Lower leg skin (tissue), 3 donors: ENCODE data around the gene CSRP3.

Experiments
- POLR2A ChIP-seq, 2 donors: fragments of 450-650 bp; IDR thresholded peaks; one replicate each; pipeline ENCODE4 v1.6.1; 2016 to 2017; ENCODE audit warnings: antibody characterized with exemption in 2 of 2, mild to moderate bottlenecking in 1 of 2, moderate library complexity in 1 of 2
- TF ChIP-seq, protein P1 (sequence below), 3 donors: fragments of 450-650 bp; IDR thresholded peaks; one replicate each; pipeline ENCODE4 v1.5.1; 2016; ENCODE audit warnings: antibody characterized with exemption in 3 of 3, mild to moderate bottlenecking in 3 of 3, moderate library complexity in 2 of 3

DNA sequence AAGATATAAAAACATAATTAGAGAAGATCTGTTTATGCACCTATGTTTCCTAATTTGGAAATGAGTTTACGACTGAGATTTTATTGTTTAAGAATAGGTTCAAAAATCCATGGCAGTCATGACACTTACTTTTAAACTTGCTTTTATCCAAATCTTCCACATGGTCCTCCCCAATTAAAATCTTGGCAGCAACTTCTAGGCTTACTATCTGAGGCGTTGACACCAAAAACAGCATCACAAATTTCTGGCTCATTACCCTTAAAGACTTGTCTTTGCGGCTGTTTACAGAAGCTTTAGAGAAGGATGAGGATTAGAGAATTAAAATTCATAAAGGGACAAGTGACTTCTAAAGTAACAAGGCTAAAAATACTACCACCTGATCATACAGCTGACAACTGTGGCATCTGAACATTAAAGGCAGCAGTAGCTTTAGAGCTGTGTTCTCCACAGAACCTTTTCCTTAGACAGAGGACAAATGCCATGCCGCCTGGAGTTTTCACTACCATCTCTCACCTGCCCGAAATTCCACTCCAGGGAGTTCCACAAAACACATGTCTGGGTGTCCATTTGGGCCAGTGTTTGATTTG is 32.5 kb upstream of the CSRP3 start:
- TF ChIP-seq, protein P1, sequence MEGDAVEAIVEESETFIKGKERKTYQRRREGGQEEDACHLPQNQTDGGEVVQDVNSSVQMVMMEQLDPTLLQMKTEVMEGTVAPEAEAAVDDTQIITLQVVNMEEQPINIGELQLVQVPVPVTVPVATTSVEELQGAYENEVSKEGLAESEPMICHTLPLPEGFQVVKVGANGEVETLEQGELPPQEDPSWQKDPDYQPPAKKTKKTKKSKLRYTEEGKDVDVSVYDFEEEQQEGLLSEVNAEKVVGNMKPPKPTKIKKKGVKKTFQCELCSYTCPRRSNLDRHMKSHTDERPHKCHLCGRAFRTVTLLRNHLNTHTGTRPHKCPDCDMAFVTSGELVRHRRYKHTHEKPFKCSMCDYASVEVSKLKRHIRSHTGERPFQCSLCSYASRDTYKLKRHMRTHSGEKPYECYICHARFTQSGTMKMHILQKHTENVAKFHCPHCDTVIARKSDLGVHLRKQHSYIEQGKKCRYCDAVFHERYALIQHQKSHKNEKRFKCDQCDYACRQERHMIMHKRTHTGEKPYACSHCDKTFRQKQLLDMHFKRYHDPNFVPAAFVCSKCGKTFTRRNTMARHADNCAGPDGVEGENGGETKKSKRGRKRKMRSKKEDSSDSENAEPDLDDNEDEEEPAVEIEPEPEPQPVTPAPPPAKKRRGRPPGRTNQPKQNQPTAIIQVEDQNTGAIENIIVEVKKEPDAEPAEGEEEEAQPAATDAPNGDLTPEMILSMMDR (IDR thresholded peaks at IDR 0.05), result no peak
- TF ChIP-seq POLR2A (IDR thresholded peaks at IDR 0.05), result no peak
